GM12878 (cell line): Measurements from ENCODE around the gene CEP83. TPM values are rescaled to one million over a fixed set of nuclear protein-coding genes. Genes with fewer than 3 reads are reported as not detected.

Experiments used
- ATAC-seq: fragments of 200-7000 bp; cut with Tn5 transposase; 3 replicates; pipeline ENCODE4 v1.9.1; 2020; ENCODE audit warnings: mild to moderate bottlenecking, moderate library complexity
- BruUV-seq: library from RNA; stranded (reverse); fragments of 400-500 nt; replicated peaks from 2 replicates; lab custom pipeline; 2021; lab: Mats Ljungman, UMichigan
- CTCF ChIA-PET: fragments of 300-600 bp; sonication (Branson Sonifier 250); formaldehyde crosslinking; extraction: SDS; loops from one replicate; lab custom pipeline; 2021; ENCODE audit warnings: inconsistent platforms; lab: Yijun Ruan, JAX
- POLR2A ChIA-PET: fragments of 350-600 bp; formaldehyde crosslinking; extraction: SDS; loops from one replicate; lab custom pipeline; 2021; ENCODE audit warnings: inconsistent platforms; lab: Charles Lee
- RAD21 ChIA-PET: fragments of 300-600 bp; sonication (Branson Sonifier 250); formaldehyde crosslinking; loops from one replicate; lab custom pipeline; 2023; ENCODE audit warnings: antibody characterized with exemption; ENCODE audit not compliant: unreplicated experiment; lab: Charles Lee
- SMC1A ChIA-PET: fragments of 300-600 bp; sonication (Branson Sonifier 250); formaldehyde crosslinking; loops from one replicate; lab custom pipeline; 2023; ENCODE audit not compliant: unreplicated experiment, uncharacterized antibody; lab: Charles Lee
- DNase-seq: peaks from one replicate; pipeline ENCODE4 v3.0.0-alpha.2; 2011; ENCODE audit warnings: low read depth, low spot score
- FAIRE-seq: peaks from 3 replicates; lab custom pipeline; 2011; peaks lifted over from hg19 to GRCh38; lab: Jason Lieb, UNC
- H2AFZ ChIP-seq: 2 replicates; pipeline ENCODE4 v1.6.0; 2011; ENCODE audit warnings: low read depth, low read length, control low read depth; ENCODE audit not compliant: control insufficient read depth
- H3K27ac ChIP-seq: 2 replicates; pipeline ENCODE4 v1.5.1; 2011; ENCODE audit warnings: control low read depth; ENCODE audit not compliant: control insufficient read depth, insufficient read depth
- H3K27me3 ChIP-seq, 2 experiments: replicated peaks in 1 of 2; 2 replicates each; pipeline versions ENCODE4 v1.6.0 to v1.6.1; 2011; ENCODE audit warnings: low read length in 1 of 2; ENCODE audit not compliant: control insufficient read depth in 2 of 2, insufficient read depth in 2 of 2
- H3K36me3 ChIP-seq, 2 experiments: 2 replicates each; pipeline ENCODE4 v1.5.1; 2011; ENCODE audit warnings: low read length in 1 of 2; ENCODE audit not compliant: control insufficient read depth in 2 of 2, insufficient read depth in 2 of 2
- H3K4me1 ChIP-seq: 2 replicates; pipeline ENCODE4 v1.6.1; 2011; ENCODE audit warnings: mild to moderate bottlenecking, low read length, moderate library complexity, mixed read lengths; ENCODE audit not compliant: control insufficient read depth, insufficient read depth
- H3K4me2 ChIP-seq: 2 replicates; pipeline ENCODE4 v1.6.0; 2011; ENCODE audit warnings: control low read depth; ENCODE audit not compliant: control insufficient read depth, insufficient read depth
- H3K4me3 ChIP-seq: fragments of 200-600 bp; sonication (generic); 2 replicates; pipeline ENCODE4 v1.5.1; 2016
- H3K79me2 ChIP-seq: 2 replicates; pipeline ENCODE4 v1.6.0; 2011; ENCODE audit warnings: low read length; ENCODE audit not compliant: control insufficient read depth, insufficient read depth
- H3K9ac ChIP-seq: 2 replicates; pipeline ENCODE4 v1.8.0; 2011; ENCODE audit warnings: low read length, control low read depth, mixed read lengths; ENCODE audit not compliant: control insufficient read depth, insufficient read depth
- H3K9me3 ChIP-seq: replicated peaks from 3 replicates; pipeline ENCODE4 v1.5.1; 2011; ENCODE audit warnings: mild to moderate bottlenecking, low read length; ENCODE audit not compliant: control insufficient read depth, insufficient read depth
- H4K20me1 ChIP-seq: 2 replicates; pipeline ENCODE4 v1.6.0; 2011; ENCODE audit not compliant: control insufficient read depth, insufficient read depth
- CBX5 ChIP-seq: sonication (generic); IDR thresholded peaks from 2 replicates; pipeline ENCODE4 v1.6.1; 2016; ENCODE audit warnings: low read depth, moderate library complexity, mild to moderate bottlenecking, inconsistent platforms
- DPF2 ChIP-seq: fragments of 450-650 bp; IDR thresholded peaks from 2 replicates; pipeline ENCODE4 v1.6.1; 2017; ENCODE audit warnings: mild to moderate bottlenecking
- ELK1 ChIP-seq: IDR thresholded peaks from 2 replicates; pipeline ENCODE4 v1.6.1; 2012; ENCODE audit warnings: low read depth, low read length, improper control_type of control experiment
- MEF2B ChIP-seq: fragments of 450-650 bp; IDR thresholded peaks from 2 replicates; pipeline ENCODE4 v1.6.1; 2018; ENCODE audit warnings: mild to moderate bottlenecking, moderate library complexity; ENCODE audit not compliant: partially characterized antibody, poor library complexity, severe bottlenecking
- NFIC ChIP-seq: IDR thresholded peaks from 2 replicates; pipeline ENCODE4 v1.6.1; 2012; ENCODE audit warnings: low read depth, mild to moderate bottlenecking, inconsistent platforms, low read length, moderate library complexity
- NFXL1 ChIP-seq: fragments of 450-650 bp; IDR thresholded peaks from 2 replicates; pipeline ENCODE4 v1.6.1; 2017; ENCODE audit warnings: antibody characterized with exemption, mild to moderate bottlenecking, borderline replicate concordance
- PAX8 ChIP-seq: fragments of 450-650 bp; IDR thresholded peaks from 2 replicates; pipeline ENCODE4 v1.6.1; 2017; ENCODE audit warnings: mild to moderate bottlenecking, moderate library complexity
- PBX3 ChIP-seq: IDR thresholded peaks from 2 replicates; pipeline ENCODE4 v1.6.1; 2011; ENCODE audit warnings: mild to moderate bottlenecking, low read depth, low read length, moderate library complexity; ENCODE audit not compliant: insufficient replicate concordance
- RB1 ChIP-seq: fragments of 450-650 bp; formaldehyde crosslinking; IDR thresholded peaks from 2 replicates; pipeline ENCODE4 v1.6.1; 2017; ENCODE audit warnings: mild to moderate bottlenecking, borderline replicate concordance
- SIN3A ChIP-seq: IDR thresholded peaks from 2 replicates; pipeline ENCODE4 v1.6.1; 2012; ENCODE audit warnings: low read depth, low read length, improper control_type of control experiment
- SPI1 ChIP-seq: IDR thresholded peaks from 2 replicates; pipeline ENCODE4 v1.6.1; 2011; ENCODE audit warnings: low read depth, mild to moderate bottlenecking, low read length, moderate library complexity, borderline replicate concordance; ENCODE audit not compliant: insufficient read depth
- STAT1 ChIP-seq: fragments of 450-650 bp; conservative IDR thresholded peaks from 2 replicates; pipeline ENCODE4 v1.6.1; 2014; ENCODE audit warnings: antibody characterized with exemption, mild to moderate bottlenecking
- STAT3 ChIP-seq: IDR thresholded peaks from 2 replicates; pipeline ENCODE4 v1.6.1; 2011; ENCODE audit warnings: low read depth, low read length, improper control_type of control experiment
- SUZ12 ChIP-seq: fragments of 200-600 bp; sonication (generic); IDR thresholded peaks from one replicate; pipeline ENCODE4 v1.6.1; 2018; ENCODE audit warnings: antibody characterized with exemption, mild to moderate bottlenecking; ENCODE audit not compliant: unreplicated experiment
- ZNF207 ChIP-seq: fragments of 450-650 bp; IDR thresholded peaks from 2 replicates; pipeline ENCODE4 v1.6.1; 2014; ENCODE audit warnings: antibody characterized with exemption, mild to moderate bottlenecking, borderline replicate concordance
- ZNF592 ChIP-seq: fragments of 450-650 bp; IDR thresholded peaks from 2 replicates; pipeline ENCODE4 v1.6.1; 2017; ENCODE audit warnings: mild to moderate bottlenecking, moderate library complexity
- WGBS: methylation state at CpG from one replicate; pipeline ENCODE4 v1.1.6; 2016; ENCODE audit warnings: low lambda C conversion rate; ENCODE audit not compliant: insufficient replicate concordance, insufficient coverage; ENCODE audit errors: missing lambda C conversion rate; 5-methylcytosine and 5-hydroxymethylcytosine counted together
- in situ Hi-C: fragments of 300-500 bp; cut with MboI; formaldehyde crosslinking; loops from 9 replicates; pipeline ENCODE4 v1.14.3; 2018; ENCODE audit warnings: mixed read lengths
- intact Hi-C: fragments of 100-400 bp; cut with micrococcal nuclease; formaldehyde crosslinking; loops from one replicate; pipeline ENCODE4 v1.14.2; 2022; ENCODE audit not compliant: unreplicated experiment
- polyA plus RNA-seq, 11 experiments: library from polyadenylated mRNA; depleted of rRNA in 4 of 11; unstranded in 6 of 11; stranded (reverse) in 5 of 11; fragments of >200 nt; fragmentation: Nextera tagmentation in 4 of 11; fragmentation: Illumina TruSeq in 1 of 11; extraction: Ambion mirVana in 4 of 11; extraction: Trizol in 1 of 11; gene quantifications; 1 replicate in 1 of 11; 2 replicates in 10 of 11; pipeline versions ENCODE4 v1.2.1 to v1.2.3, GENCODE V29; 2011 to 2016; ENCODE audit warnings: inconsistent platforms in 2 of 11, missing spikeins in 2 of 11, low read depth in 1 of 11
- total RNA-seq, 4 experiments: library from RNA; depleted of rRNA in 3 of 4; stranded (reverse); fragments of >200 nt in 3 of 4; fragmentation: Illumina TruSeq in 1 of 4; extraction: Trizol in 1 of 4; gene quantifications; 2 replicates each; pipeline versions ENCODE4 v1.2.1 to v1.2.3, GENCODE V29; 2013 to 2021

The CEP83 gene
- total and polyA plus RNA-seq, 10 of the 15 experiments (the other 5 are each of a cell fraction or from before 2014, with no cell fraction given), result 4.3 to 39.0 (median 22.5) TPM

GRCh38 chr12:94374124-94374523 is 85.5 kb downstream of the CEP83 start (continued):
- no peak for TF ChIP-seq ELK1
- no peak for TF ChIP-seq STAT3
- TF ChIP-seq ZNF592, result no peak
- TF ChIP-seq, all 136 proteins: peak for 0

- Histone ChIP-seq H2AFZ (peak overlapping the region; percentile 29), H4K20me1 (no peaks in the 10 kb centered on the region), H3K27me3 (no peaks in the 10 kb centered on the region), H3K36me3 (peaks cover 0 to 12% of the 10 kb centered on the region in 2 experiments; a peak in 2 of 4 replicates), H3K9me3 (no peaks in the 10 kb centered on the region), H3K4me1 (peaks cover 8% of the 10 kb centered on the region), H3K4me2 (peak overlapping the region; percentile 36), H3K4me3 (no peak overlapping the region), H3K27ac (peak overlapping the region; percentile 41; the same call in 1 of the 2 replicates), H3K9ac (no peak overlapping the region), H3K79me2 (no peaks in the 10 kb centered on the region)
- ChIA-PET RAD21 (no interaction called here), POLR2A (no interaction called here), SMC1A (interaction anchor here (0.8 to 5.1 kb wide), 6 partner anchors 7 to 221 kb away, joined by 3 to 20 read pairs (median 3); no protein-coding TSS in a partner anchor), CTCF (no interaction called here)
- DNase-seq (peak; percentile 24), ATAC-seq (peak; percentile 88), FAIRE-seq (peak; percentile 73)
- intact Hi-C loops, result no loop called here
- BruUV-seq, result no TSS peak
- WGBS, result 3% methylated on average over 2 of the region's 2 CpGs
- in situ Hi-C loops, result no loop called here
- 0 out of 2 replicates have a peak, but pooled peaks have one; percentile 47 for TF ChIP-seq NFIC
- no peak for TF ChIP-seq PBX3
- TF ChIP-seq NFXL1, result no peak
- no peak for TF ChIP-seq CBX5
- no peak for TF ChIP-seq DPF2
- no peak for TF ChIP-seq PAX8
- TF ChIP-seq RB1, result no peak
- TF ChIP-seq SIN3A, result no peak
- TF ChIP-seq SUZ12, result no peak
- TF ChIP-seq MEF2B, result no peak
- TF ChIP-seq SPI1, result no peak
- TF ChIP-seq STAT1, result no peak
- TF ChIP-seq ZNF207, result no peak
Measured at GRCh38 chr12:94372461-94372860, 87.2 kb downstream of the CEP83 start.
